Left lung (tissue), 10 donors: Measurements from ENCODE around the gene RSPO1. TPM values are rescaled to one million over a fixed set of nuclear protein-coding genes. Genes with fewer than 3 reads are reported as not detected.

ENCODE experiments used
- ATAC-seq: fragments of 200-7000 bp; cut with Tn5 transposase; one replicate; pipeline ENCODE4 v1.9.1; 2020; ENCODE audit warnings: moderate library complexity
- DNase-seq, 4 donors: peaks; one replicate each; pipeline ENCODE4 v3.0.0-alpha.2; 2013 to 2020
- H3K27ac ChIP-seq, 2 donors: fragments of 200-600 bp; sonication (generic) in 1 of 2; one replicate each; pipeline versions ENCODE4 v1.5.0 to v1.8.0; 2020 to 2021
- H3K27me3 ChIP-seq, 2 donors: fragments of 200-600 bp; sonication (generic) in 1 of 2; one replicate each; pipeline versions ENCODE4 v1.5.0 to v1.8.0; 2020 to 2021
- H3K36me3 ChIP-seq, 2 donors: fragments of 200-600 bp; sonication (generic) in 1 of 2; one replicate each; pipeline versions ENCODE4 v1.5.0 to v1.8.0; 2020 to 2021
- H3K4me1 ChIP-seq, 2 donors: fragments of 200-600 bp; one replicate each; pipeline ENCODE4 v1.8.0; 2021
- H3K4me3 ChIP-seq, 2 donors: fragments of 200-600 bp; sonication (generic) in 1 of 2; one replicate each; pipeline versions ENCODE4 v1.5.0 to v1.8.0; 2020 to 2021; ENCODE audit warnings: mild to moderate bottlenecking in 1 of 2
- H3K9me3 ChIP-seq, 2 donors: fragments of 200-600 bp; sonication (generic) in 1 of 2; one replicate each; pipeline versions ENCODE4 v1.5.0 to v1.8.0; 2020 to 2021
- CTCF ChIP-seq, 2 donors: fragments of 200-600 bp; sonication (generic) in 1 of 2; IDR thresholded peaks; one replicate each; pipeline versions ENCODE4 v1.5.0 to v1.8.0; 2021; ENCODE audit warnings: antibody characterized with exemption in 2 of 2
- intact Hi-C, 2 donors: fragments of 100-400 bp; cut with DNase I; formaldehyde crosslinking; loops; one replicate each; pipeline versions ENCODE4 v1.11.2 to v1.14.2; 2022
- polyA plus RNA-seq, 6 donors: library from polyadenylated mRNA; unstranded; fragments of 120-200 nt; gene quantifications; one replicate each; pipeline ENCODE4 v1.2.1, GENCODE V29; 2013; ENCODE audit not compliant: insufficient read length in 6 of 6
- total RNA-seq, 2 donors: library from RNA; stranded (reverse); fragmentation: NEBNext Ultra II Directional; extraction: Animal tissue kit (Norgen Biotek cat#: 25700); gene quantifications; one replicate each; pipeline ENCODE4 v1.2.1, GENCODE V29; 2021
- donor health status: DM: no; HTN: yes; CAD: no.
- donor health status: DM: no; HTN: no; CAD: no.

RSPO1 gene
- total and polyA plus RNA-seq, 8 donors: 0.52 to 2.2 (median 1.5) TPM

- intact Hi-C loops: no loop called here
- Histone ChIP-seq H3K27ac (no peak overlapping the region), H3K27me3 (peaks cover 0 to 11% of the 10 kb centered on the region in 2 donors)
These were observed 29.5 kb downstream of the RSPO1 start for GRCh38 chr1:37605061-37605650.

GRCh38 chr1:37602750-37603694, 31.7 kb downstream of the RSPO1 start:
- peak; percentile 59 to 60 for TF ChIP-seq CTCF (IDR thresholded peaks at IDR 0.05)
- H3K4me3 ChIP-seq: no peak overlapping the region
- intact Hi-C loops: loop anchor here in 1 of 2 donors (5.0 kb wide), 1 partner anchor 79 kb away; no protein-coding TSS in a partner anchor
- ATAC-seq (peak; percentile 74), DNase-seq (peak in 1 of 4 donors; percentile 28)
- no peak overlapping the region for H3K27ac ChIP-seq
- H3K27me3 ChIP-seq: peaks cover 0 to 7% of the 10 kb centered on the region in 2 donors
- H3K36me3 ChIP-seq: no peaks in the 10 kb centered on the region
- H3K9me3 ChIP-seq: no peaks in the 10 kb centered on the region
- peaks cover 0 to 7% of the 10 kb centered on the region in 2 donors for H3K4me1 ChIP-seq

More at GRCh38 chr1:37605061-37605650, 29.5 kb downstream of the RSPO1 start:
- TF ChIP-seq CTCF (IDR thresholded peaks at IDR 0.05): no peak
- H3K4me3 ChIP-seq: no peak overlapping the region
- no peaks in the 10 kb centered on the region for H3K36me3 ChIP-seq
- peaks cover 0 to 7% of the 10 kb centered on the region in 2 donors for H3K4me1 ChIP-seq
- DNase-seq (no peak), ATAC-seq (no peak)
- H3K9me3 ChIP-seq: no peaks in the 10 kb centered on the region

GRCh38 chr1:37601441-37601840, 33.3 kb downstream of the RSPO1 start:
- no peak for ATAC-seq
- intact Hi-C loops: loop anchor here in 1 of 2 donors (5.0 kb wide), 1 partner anchor 81 kb away; no protein-coding TSS in a partner anchor
- DNase-seq: no peak
- no peak overlapping the region for H3K4me3 ChIP-seq
- H3K4me1 ChIP-seq: peaks cover 1 to 4% of the 10 kb centered on the region in 2 donors
- TF ChIP-seq CTCF (IDR thresholded peaks at IDR 0.05): no peak
- no peaks in the 10 kb centered on the region for H3K9me3 ChIP-seq
- peaks cover 0 to 7% of the 10 kb centered on the region in 2 donors for H3K27me3 ChIP-seq
- H3K27ac ChIP-seq: no peak overlapping the region
- H3K36me3 ChIP-seq: no peaks in the 10 kb centered on the region

GRCh38 chr1:37599940-37600339, 34.8 kb downstream of the RSPO1 start:
- TF ChIP-seq CTCF (IDR thresholded peaks at IDR 0.05): no peak
- H3K9me3 ChIP-seq: no peaks in the 10 kb centered on the region
- ATAC-seq (no peak), DNase-seq (peak in 2 of 4 donors; percentile 17 to 28)
- no peaks in the 10 kb centered on the region for H3K36me3 ChIP-seq
- H3K27me3 ChIP-seq: peaks cover 0 to 7% of the 10 kb centered on the region in 2 donors
- H3K4me1 ChIP-seq: peaks cover 4 to 6% of the 10 kb centered on the region in 2 donors
- H3K4me3 ChIP-seq: no peak overlapping the region
- intact Hi-C loops: loop anchor here in 1 of 2 donors (5.0 kb wide), 1 partner anchor 82 kb away; no protein-coding TSS in a partner anchor
- no peak overlapping the region for H3K27ac ChIP-seq
